Osteoblast (primary cell): ENCODE measurements around the gene ADAM8. TPM values are rescaled to one million over a fixed set of nuclear protein-coding genes. Genes with fewer than 3 reads are reported as not detected.
"Not testable (repeated sequence)": the region's sequence is repeated elsewhere in the genome, so short reads cannot be mapped to it uniquely, and the experiment has no call there.

Experiments
- DNase-seq: peaks from one replicate; pipeline ENCODE4 v3.0.0; 2011; ENCODE audit warnings: low spot score, mixed read lengths; ENCODE audit not compliant: insufficient read length; ENCODE audit errors: missing footprints
- H2AFZ ChIP-seq: 2 replicates; pipeline ENCODE4 v1.6.0; 2011; ENCODE audit warnings: mild to moderate bottlenecking, low read length
- H3K27ac ChIP-seq: 2 replicates; pipeline ENCODE4 v1.5.1; 2011; ENCODE audit warnings: mild to moderate bottlenecking, low read depth, low read length, moderate library complexity
- H3K27me3 ChIP-seq: 2 replicates; pipeline ENCODE4 v1.6.0; 2012; ENCODE audit warnings: mild to moderate bottlenecking, control low read depth, inconsistent platforms, low read length, moderate library complexity; ENCODE audit not compliant: insufficient read depth
- H3K36me3 ChIP-seq: 2 replicates; pipeline ENCODE4 v1.5.1; 2011; ENCODE audit warnings: mild to moderate bottlenecking, low read length, control low read depth, moderate library complexity; ENCODE audit not compliant: insufficient read depth
- H3K4me1 ChIP-seq: 2 replicates; pipeline ENCODE4 v1.5.1; 2011; ENCODE audit warnings: mild to moderate bottlenecking, low read length, control low read depth, moderate library complexity; ENCODE audit not compliant: insufficient read depth
- H3K4me2 ChIP-seq: 2 replicates; pipeline ENCODE4 v1.6.0; 2011; ENCODE audit warnings: mild to moderate bottlenecking, low read length; ENCODE audit not compliant: insufficient read depth
- H3K4me3 ChIP-seq: fragments of 200-600 bp; sonication (generic); 3 replicates; pipeline ENCODE4 v1.5.1; 2012; ENCODE audit warnings: mild to moderate bottlenecking, low read length, inconsistent platforms; ENCODE audit not compliant: insufficient read depth
- H3K79me2 ChIP-seq: 2 replicates; pipeline ENCODE4 v1.6.0; 2012; ENCODE audit warnings: mild to moderate bottlenecking, low read length, control low read depth, inconsistent platforms; ENCODE audit not compliant: insufficient read depth
- H3K9me3 ChIP-seq: 2 replicates; pipeline ENCODE4 v1.5.1; 2011; ENCODE audit warnings: low read depth, low read length, control low read depth
- H4K20me1 ChIP-seq: 2 replicates; pipeline ENCODE4 v1.6.0; 2012; ENCODE audit warnings: mild to moderate bottlenecking, low read length, control low read depth; ENCODE audit not compliant: insufficient read depth
- total RNA-seq: library from RNA; depleted of rRNA; stranded (reverse); fragments of >200 nt; gene quantifications from 2 replicates; pipeline ENCODE4 v1.2.3, GENCODE V29; 2012
- TF ChIP-seq, protein P1 (sequence below): IDR thresholded peaks from 2 replicates; pipeline ENCODE4 v1.5.1; 2011; ENCODE audit warnings: mild to moderate bottlenecking, low read depth, low read length, moderate library complexity; ENCODE audit errors: extremely low read depth

ADAM8 gene
- total RNA-seq, 1 donor: 2.2 TPM

DNA sequence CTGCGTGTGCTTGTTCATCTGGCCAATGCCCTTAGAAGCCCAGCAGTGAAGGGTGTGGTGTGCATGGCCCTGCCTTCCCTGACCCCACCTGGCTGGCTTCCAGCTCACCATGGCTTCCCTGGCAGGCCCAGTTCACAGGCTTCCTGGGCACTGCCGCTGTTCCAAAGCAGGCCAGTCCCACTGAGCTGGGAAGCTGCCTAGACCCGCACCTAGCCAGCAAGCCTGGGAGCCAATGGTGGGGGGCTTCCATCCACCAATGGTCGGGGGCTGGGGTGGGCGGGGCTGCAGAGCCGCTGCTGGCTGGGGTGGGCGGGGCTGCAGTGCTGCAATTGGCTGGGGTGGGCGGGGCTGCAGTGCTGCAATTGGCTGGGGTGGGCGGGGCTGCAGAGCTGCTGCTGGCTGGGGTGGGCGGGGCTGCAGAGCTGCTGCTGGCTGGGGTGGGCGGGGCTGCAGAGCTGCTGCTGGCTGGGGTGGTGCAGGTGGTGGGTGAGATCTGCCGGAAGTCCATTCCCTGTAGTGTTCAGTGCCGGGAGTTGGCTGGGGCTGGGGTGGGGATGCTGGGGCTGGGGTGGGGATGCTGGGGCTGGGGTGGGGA, 47.6 kb upstream of the ADAM8 start:
- TF ChIP-seq, protein P1, sequence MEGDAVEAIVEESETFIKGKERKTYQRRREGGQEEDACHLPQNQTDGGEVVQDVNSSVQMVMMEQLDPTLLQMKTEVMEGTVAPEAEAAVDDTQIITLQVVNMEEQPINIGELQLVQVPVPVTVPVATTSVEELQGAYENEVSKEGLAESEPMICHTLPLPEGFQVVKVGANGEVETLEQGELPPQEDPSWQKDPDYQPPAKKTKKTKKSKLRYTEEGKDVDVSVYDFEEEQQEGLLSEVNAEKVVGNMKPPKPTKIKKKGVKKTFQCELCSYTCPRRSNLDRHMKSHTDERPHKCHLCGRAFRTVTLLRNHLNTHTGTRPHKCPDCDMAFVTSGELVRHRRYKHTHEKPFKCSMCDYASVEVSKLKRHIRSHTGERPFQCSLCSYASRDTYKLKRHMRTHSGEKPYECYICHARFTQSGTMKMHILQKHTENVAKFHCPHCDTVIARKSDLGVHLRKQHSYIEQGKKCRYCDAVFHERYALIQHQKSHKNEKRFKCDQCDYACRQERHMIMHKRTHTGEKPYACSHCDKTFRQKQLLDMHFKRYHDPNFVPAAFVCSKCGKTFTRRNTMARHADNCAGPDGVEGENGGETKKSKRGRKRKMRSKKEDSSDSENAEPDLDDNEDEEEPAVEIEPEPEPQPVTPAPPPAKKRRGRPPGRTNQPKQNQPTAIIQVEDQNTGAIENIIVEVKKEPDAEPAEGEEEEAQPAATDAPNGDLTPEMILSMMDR: no peak
- Histone ChIP-seq H3K79me2 (no peaks in the 10 kb centered on the region), H2AFZ (no peak overlapping the region), H3K4me2 (no peak overlapping the region), H3K4me1 (peaks cover under 1% of the 10 kb centered on the region), H4K20me1 (no peaks in the 10 kb centered on the region), H3K27ac (no peak overlapping the region), H3K36me3 (no peaks in the 10 kb centered on the region), H3K9me3 (no peaks in the 10 kb centered on the region), H3K27me3 (peaks cover 42% of the 10 kb centered on the region), H3K4me3 (no peak overlapping the region)
- DNase-seq: peak; percentile 90

DNA sequence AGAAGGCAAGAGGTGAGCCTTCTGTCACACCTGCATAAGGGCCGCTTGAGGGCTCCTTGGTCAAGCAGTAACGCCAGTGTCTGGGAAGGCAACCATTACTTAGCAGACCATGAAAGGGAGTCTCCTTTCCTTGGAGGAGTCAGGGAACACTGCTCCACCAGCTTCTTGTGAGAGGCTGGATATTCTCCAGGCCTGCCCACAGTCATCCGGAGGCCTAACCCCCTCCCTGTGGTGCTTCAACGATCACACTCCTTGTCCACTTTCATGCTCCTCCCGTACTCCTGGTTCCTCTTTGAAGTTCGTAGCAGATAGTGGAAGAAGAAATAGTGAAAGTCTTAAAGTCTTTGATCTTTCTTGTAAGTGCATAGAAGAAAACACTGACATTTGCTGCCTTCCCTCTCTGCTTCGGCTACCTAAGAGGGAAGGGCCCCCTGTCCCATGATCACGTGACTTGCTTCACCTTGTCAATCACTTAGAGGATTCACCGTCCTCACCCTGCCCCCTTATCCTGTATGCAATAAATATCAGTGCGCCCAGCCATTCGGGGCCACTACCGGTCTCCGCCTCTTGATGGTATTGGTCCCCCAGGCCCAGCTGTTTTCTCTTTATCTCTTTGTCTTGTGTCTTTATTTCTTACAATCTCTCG, 45.5 kb upstream of the ADAM8 start:
- DNase-seq, H3K36me3 ChIP-seq, H3K27ac ChIP-seq, H3K4me1 ChIP-seq, H3K9me3 ChIP-seq, H3K4me3 ChIP-seq, H3K4me2 ChIP-seq, H4K20me1 ChIP-seq, H3K79me2 ChIP-seq, H2AFZ ChIP-seq: not testable (repeated sequence)
- peaks cover 25% of the 10 kb centered on the region for H3K27me3 ChIP-seq

DNA sequence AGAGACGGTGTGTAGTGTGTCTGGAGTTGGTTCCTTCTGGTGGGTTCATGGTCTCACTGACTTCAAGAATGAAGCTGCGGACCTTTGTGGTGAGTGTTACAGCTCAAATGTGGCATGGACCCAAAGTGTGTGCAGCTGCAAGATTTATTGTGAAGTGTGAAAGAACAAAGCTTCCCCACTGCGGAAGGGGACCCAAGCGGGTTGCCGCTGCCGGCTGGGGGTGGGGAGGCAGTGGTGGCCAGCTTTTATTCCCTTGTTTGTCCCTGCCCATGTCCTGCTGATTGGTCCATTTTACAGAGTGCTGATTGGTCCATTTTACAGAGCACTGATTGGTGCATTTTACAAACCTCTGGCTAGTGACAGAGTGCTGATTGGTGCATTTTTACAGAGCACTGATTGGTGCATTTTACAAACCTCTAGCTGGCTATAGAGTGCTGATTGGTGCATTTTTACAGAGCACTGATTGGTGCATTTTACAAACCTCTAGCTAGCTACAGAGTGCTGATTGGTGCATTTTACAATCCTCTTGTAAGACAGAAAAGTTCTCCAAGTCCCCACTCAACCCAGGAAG, 44.3 kb upstream of the ADAM8 start:
- not testable (repeated sequence) for H3K79me2 ChIP-seq, H3K4me2 ChIP-seq, H3K9me3 ChIP-seq, DNase-seq, H3K27ac ChIP-seq, H4K20me1 ChIP-seq, H3K4me1 ChIP-seq, H3K36me3 ChIP-seq, H3K4me3 ChIP-seq, H2AFZ ChIP-seq
- H3K27me3 ChIP-seq: peaks cover 13% of the 10 kb centered on the region

DNA sequence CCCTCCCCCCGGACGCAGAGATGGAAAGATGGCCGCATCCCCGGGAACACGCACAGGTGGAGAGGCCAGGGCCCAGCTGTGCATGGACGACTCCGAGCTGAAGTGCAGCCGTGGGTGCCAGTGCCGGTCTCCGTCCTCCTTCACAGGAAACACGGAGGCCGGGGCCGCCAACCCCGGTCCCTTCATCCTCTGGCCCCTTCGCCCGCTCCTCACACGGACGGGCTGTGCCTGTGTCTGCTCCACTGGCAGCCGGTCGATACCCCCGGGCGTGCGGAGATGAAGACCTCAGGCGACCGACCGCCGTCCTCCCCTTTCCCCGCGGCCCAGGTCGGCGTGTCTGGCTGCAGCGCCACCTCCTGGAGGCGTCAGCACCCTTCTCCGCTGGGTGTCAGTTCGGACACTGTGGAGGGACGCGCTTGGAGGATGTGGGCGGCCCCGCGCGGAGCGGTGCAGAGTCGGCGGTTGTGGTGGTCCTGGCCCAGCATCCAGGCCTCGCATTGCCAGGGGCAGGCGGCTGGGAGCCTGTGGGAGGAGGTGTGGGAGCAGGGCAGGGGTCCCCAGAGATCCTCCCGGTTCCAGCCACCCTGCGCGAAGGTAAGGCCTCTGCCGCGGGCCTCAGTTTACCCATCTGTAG, 41.9 kb upstream of the ADAM8 start:
- Histone ChIP-seq H3K27ac (no peak overlapping the region), H3K36me3 (no peaks in the 10 kb centered on the region), H3K4me3 (peak overlapping the region; percentile 68), H2AFZ (peak overlapping the region; percentile 85), H3K27me3 (no peaks in the 10 kb centered on the region), H3K4me2 (peak overlapping the region; percentile 81), H3K79me2 (no peaks in the 10 kb centered on the region), H3K9me3 (no peaks in the 10 kb centered on the region), H4K20me1 (no peaks in the 10 kb centered on the region), H3K4me1 (no peaks in the 10 kb centered on the region)
- TF ChIP-seq, protein P1: peak; percentile 68
- DNase-seq: peak; percentile 94
